ENCODE results near the gene DUOXA2.

DUOXA2 gene

GRCh38 chr15:45138814-45139765 is 25.0 kb downstream of the DUOXA2 start:
- no peak for DNase-seq

GRCh38 chr15:45139770-45140169 is 25.6 kb downstream of the DUOXA2 start:
- DNase-seq: no peak

- no peak for DNase-seq
Measured at GRCh38 chr15:45140557-45141250, 26.6 kb downstream of the DUOXA2 start.

GRCh38 chr15:45141386-45141785 is 27.3 kb downstream of the DUOXA2 start:
- no peak for DNase-seq

- DNase-seq: no peak
Measured at GRCh38 chr15:45143056-45143455, 28.9 kb downstream of the DUOXA2 start.

- DNase-seq: no peak
Measured at GRCh38 chr15:45143946-45144345, 29.8 kb downstream of the DUOXA2 start.

- no peak for DNase-seq
Measured at GRCh38 chr15:45144775-45145174, 30.6 kb downstream of the DUOXA2 start.

GRCh38 chr15:45146405-45146804 is 32.3 kb downstream of the DUOXA2 start:
- no peak for DNase-seq

- no peak for DNase-seq
Measured at GRCh38 chr15:45147606-45148005, 33.5 kb downstream of the DUOXA2 start.

- no peak for DNase-seq
Measured at GRCh38 chr15:45148076-45149059, 34.2 kb downstream of the DUOXA2 start.

GRCh38 chr15:45149060-45149459 is 34.9 kb downstream of the DUOXA2 start:
- no peak for DNase-seq

- DNase-seq: no peak
Measured at GRCh38 chr15:45150481-45150880, 36.4 kb downstream of the DUOXA2 start.

GRCh38 chr15:45150997-45151396 is 36.9 kb downstream of the DUOXA2 start:
- DNase-seq: no peak

GRCh38 chr15:45151998-45152828 is 38.1 kb downstream of the DUOXA2 start:
- DNase-seq: no peak

- no peak for DNase-seq
Measured at GRCh38 chr15:45155739-45156138, 41.6 kb downstream of the DUOXA2 start.

- DNase-seq: no peak
Measured at GRCh38 chr15:45156744-45157455, 42.8 kb downstream of the DUOXA2 start.

- no peak for DNase-seq
Measured at GRCh38 chr15:45157974-45158373, 43.8 kb downstream of the DUOXA2 start.

GRCh38 chr15:45161666-45162065 is 47.5 kb downstream of the DUOXA2 start:
- no peak for DNase-seq

- DNase-seq: peak; percentile 58 to 61
Measured at GRCh38 chr15:45162771-45163507, 48.8 kb downstream of the DUOXA2 start.

GRCh38 chr15:45163508-45163856 is 49.4 kb downstream of the DUOXA2 start:
- no peak for DNase-seq

GRCh38 chr15:45164914-45165313 is 50.8 kb downstream of the DUOXA2 start:
- no peak for DNase-seq

All from AML-193 (cell line).